Progenitor cell of endocrine pancreas (in vitro differentiated cells): ENCODE data around the gene KCNQ1OT1. TPM values are rescaled to one million over a fixed set of nuclear protein-coding genes. Genes with fewer than 3 reads are reported as not detected.
A peak's percentile ranks its signal among the peaks of the same experiment; 100 is the strongest.

Source experiments
- DNase-seq: peaks from one replicate; pipeline ENCODE4 v3.0.0; 2021; ENCODE audit warnings: low spot score; ENCODE audit not compliant: unreplicated experiment
- H3K27ac Mint-ChIP-seq: 2 replicates; pipeline ENCODE4 v1.8.0; 2021; ENCODE audit warnings: mild to moderate bottlenecking, moderate library complexity, mixed read lengths
- H3K27me3 Mint-ChIP-seq: 2 replicates; pipeline ENCODE4 v1.8.0; 2021; ENCODE audit warnings: mixed read lengths
- H3K36me3 Mint-ChIP-seq: 2 replicates; pipeline ENCODE4 v1.8.0; 2022; ENCODE audit warnings: mixed read lengths; ENCODE audit not compliant: insufficient read depth
- H3K4me1 Mint-ChIP-seq: 2 replicates; pipeline ENCODE4 v1.8.0; 2021; ENCODE audit warnings: low read depth, mixed read lengths
- H3K4me3 Mint-ChIP-seq: 2 replicates; pipeline ENCODE4 v1.8.0; 2021; ENCODE audit warnings: low read depth, mild to moderate bottlenecking, moderate library complexity, mixed read lengths
- H3K9me3 Mint-ChIP-seq: 2 replicates; pipeline ENCODE4 v1.8.0; 2021; ENCODE audit warnings: low read depth, mixed read lengths
- total RNA-seq: library from RNA; stranded (reverse); gene quantifications from 2 replicates; pipeline ENCODE4 v1.2.1, GENCODE V29; 2021
- TF ChIP-seq, protein P1 (sequence below): fragments of 200-600 bp; sonication (generic); IDR thresholded peaks from one replicate; pipeline ENCODE4 v1.5.0; 2021; ENCODE audit warnings: antibody characterized with exemption, mild to moderate bottlenecking; ENCODE audit not compliant: unreplicated experiment

KCNQ1OT1 gene
- total RNA-seq, 1 donor from 2014 or later, result 18.0 TPM

DNA sequence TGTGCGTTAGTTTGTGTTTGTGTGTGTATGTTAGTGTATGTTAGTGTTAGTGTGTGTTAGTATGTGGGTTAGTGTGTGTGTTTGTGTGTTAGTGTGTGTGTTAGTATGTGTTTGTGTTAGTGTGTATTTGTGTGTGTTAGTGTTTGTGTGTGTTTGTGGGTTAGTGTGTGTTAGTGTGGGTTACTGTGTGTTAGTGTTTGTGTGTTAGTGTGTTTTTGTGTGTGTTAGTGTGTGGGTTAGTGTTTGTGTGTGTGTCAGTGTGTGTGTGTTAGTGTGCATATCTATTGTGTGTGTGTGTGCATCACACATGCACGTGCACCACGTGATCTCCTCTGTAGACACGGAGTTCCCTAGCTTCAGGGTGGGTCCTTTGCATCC, 115.4 kb downstream of the KCNQ1OT1 start:
- H3K27me3 Mint-ChIP-seq, result peaks cover 28% of the 10 kb centered on the region
- no peaks in the 10 kb centered on the region for H3K4me1 Mint-ChIP-seq
- DNase-seq, result no peak
- no peaks in the 10 kb centered on the region for H3K36me3 Mint-ChIP-seq
- H3K9me3 Mint-ChIP-seq, result no peaks in the 10 kb centered on the region
- no peak overlapping the region for H3K27ac Mint-ChIP-seq
- TF ChIP-seq, protein P1, sequence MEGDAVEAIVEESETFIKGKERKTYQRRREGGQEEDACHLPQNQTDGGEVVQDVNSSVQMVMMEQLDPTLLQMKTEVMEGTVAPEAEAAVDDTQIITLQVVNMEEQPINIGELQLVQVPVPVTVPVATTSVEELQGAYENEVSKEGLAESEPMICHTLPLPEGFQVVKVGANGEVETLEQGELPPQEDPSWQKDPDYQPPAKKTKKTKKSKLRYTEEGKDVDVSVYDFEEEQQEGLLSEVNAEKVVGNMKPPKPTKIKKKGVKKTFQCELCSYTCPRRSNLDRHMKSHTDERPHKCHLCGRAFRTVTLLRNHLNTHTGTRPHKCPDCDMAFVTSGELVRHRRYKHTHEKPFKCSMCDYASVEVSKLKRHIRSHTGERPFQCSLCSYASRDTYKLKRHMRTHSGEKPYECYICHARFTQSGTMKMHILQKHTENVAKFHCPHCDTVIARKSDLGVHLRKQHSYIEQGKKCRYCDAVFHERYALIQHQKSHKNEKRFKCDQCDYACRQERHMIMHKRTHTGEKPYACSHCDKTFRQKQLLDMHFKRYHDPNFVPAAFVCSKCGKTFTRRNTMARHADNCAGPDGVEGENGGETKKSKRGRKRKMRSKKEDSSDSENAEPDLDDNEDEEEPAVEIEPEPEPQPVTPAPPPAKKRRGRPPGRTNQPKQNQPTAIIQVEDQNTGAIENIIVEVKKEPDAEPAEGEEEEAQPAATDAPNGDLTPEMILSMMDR, result no peak
- no peak overlapping the region for H3K4me3 Mint-ChIP-seq

DNA sequence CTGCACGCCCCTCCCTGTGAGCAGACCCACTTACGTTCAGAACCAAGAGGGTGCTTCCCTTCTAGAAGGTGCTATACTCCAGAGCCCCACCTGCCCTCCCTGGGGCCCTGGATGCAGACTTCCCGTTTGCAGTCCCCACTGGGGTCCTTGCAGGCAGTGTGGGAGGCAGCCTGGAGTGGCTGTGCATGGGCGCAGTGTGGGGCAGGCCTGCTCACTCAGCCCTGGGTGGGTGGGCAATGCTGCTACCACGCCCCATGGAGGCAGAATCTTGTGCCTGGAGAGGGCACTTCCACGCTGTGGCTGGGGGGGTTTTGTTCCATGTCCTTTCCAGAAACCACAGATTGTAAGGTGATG, 116.2 kb downstream of the KCNQ1OT1 start:
- TF ChIP-seq, protein P1, result no peak
- H3K36me3 Mint-ChIP-seq, result no peaks in the 10 kb centered on the region
- no peaks in the 10 kb centered on the region for H3K9me3 Mint-ChIP-seq
- no peak overlapping the region for H3K4me3 Mint-ChIP-seq
- peaks cover 32% of the 10 kb centered on the region for H3K27me3 Mint-ChIP-seq
- H3K4me1 Mint-ChIP-seq, result no peaks in the 10 kb centered on the region
- DNase-seq, result peak; percentile 9
- H3K27ac Mint-ChIP-seq, result no peak overlapping the region

DNA sequence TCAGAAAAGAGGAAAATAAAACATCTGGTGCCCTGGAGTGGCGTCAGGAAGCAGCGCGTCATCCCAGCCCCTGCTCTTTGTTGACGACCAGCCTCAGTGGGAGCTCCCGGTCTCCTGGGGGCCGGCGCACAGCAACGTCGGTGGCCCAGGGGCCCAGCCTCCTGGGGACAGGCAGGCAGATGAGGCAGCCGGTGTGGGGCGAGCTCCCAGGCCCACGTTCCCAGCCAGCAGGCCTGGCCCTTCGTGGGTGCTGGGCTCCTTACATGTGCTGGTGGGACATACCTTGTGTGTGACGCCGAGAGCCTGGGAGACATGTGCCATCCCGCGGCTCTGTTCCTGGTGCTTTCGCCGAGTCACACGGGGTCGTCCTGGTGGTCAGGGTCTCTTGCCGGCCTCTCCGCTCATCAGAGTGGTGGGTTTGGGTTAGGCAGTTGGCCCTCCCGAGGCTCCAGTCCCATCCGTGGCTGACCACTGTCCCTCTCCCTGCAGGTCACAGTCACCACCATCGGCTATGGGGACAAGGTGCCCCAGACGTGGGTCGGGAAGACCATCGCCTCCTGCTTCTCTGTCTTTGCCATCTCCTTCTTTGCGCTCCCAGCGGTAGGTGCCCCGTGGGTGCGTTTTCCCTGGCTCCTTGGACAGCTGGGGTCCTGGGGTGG, 116.7 kb downstream of the KCNQ1OT1 start:
- no peaks in the 10 kb centered on the region for H3K4me1 Mint-ChIP-seq

DNA sequence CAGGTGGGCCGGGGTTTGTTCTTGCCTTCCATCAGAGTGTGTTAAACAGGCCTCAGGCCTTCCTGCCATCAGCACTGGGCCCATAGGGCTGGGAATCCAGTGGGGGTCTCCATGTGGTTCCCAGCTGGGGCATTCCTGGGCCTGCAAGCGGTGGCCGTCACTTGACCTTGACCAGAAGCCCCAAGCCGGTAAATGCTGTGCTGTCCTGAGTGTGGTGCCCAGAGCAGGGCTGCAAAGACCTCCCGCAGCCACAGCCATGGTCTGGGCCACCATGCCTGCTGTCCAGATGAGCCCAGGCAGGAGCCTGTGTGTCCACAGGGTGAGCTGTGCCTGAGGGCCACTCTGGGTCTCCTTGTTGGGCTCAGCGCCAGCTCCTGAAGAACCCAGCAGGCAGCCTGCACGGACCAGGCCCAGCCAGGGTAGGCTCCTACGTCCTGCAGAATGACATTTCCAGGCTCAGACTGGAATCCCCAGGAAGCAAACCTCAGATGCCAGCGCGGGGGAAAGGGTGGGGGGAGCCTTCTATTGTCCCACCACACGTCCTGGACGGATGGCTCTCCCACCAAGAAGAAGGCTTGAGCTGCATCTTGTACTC, 117.3 kb downstream of the KCNQ1OT1 start:
- TF ChIP-seq, protein P1, result no peak
- peaks cover 28% of the 10 kb centered on the region for H3K27me3 Mint-ChIP-seq
- H3K27ac Mint-ChIP-seq, result no peak overlapping the region
- no peaks in the 10 kb centered on the region for H3K9me3 Mint-ChIP-seq
- H3K4me3 Mint-ChIP-seq, result no peak overlapping the region
- peak; percentile 8 for DNase-seq
- no peaks in the 10 kb centered on the region for H3K36me3 Mint-ChIP-seq
- no peaks in the 10 kb centered on the region for H3K4me1 Mint-ChIP-seq

More for the DNA sequence above, 116.7 kb downstream of the KCNQ1OT1 start:
- no peak overlapping the region for H3K27ac Mint-ChIP-seq
- peaks cover 29% of the 10 kb centered on the region for H3K27me3 Mint-ChIP-seq
- H3K4me3 Mint-ChIP-seq, result no peak overlapping the region
- TF ChIP-seq, protein P1, result no peak
- H3K9me3 Mint-ChIP-seq, result no peaks in the 10 kb centered on the region
- no peaks in the 10 kb centered on the region for H3K36me3 Mint-ChIP-seq
- DNase-seq, result peak; percentile 7

DNA sequence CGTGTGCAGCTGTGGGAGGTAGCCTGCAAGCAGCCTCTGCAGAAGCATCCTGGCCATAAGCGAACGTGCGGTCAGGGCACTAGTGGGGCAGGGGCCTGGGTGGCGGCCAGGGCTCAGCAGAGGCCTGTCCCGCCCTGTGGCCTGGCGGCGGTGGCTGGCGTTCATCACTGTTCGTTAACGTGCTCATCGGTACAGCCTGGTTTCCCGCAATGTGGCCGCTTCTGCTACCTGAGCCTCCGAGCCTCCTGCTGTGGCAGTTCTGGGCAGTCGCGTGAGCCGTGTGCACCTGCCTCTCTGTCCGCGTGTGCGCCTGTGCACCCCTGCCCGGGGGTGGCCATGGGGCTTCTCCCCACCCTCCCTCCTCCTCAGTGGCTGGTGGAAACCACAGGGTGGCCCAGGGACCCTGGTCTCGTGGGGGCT, 117.9 kb downstream of the KCNQ1OT1 start:
- Mint-ChIP-seq H3K9me3 (no peaks in the 10 kb centered on the region), H3K27me3 (peaks cover 26% of the 10 kb centered on the region), H3K27ac (no peak overlapping the region), H3K4me1 (no peaks in the 10 kb centered on the region), H3K4me3 (no peak overlapping the region), H3K36me3 (no peaks in the 10 kb centered on the region)
- peak; percentile 4 for DNase-seq
- TF ChIP-seq, protein P1, result no peak
